ENCODE data around the gene TFF3. TPM values are rescaled to one million over a fixed set of nuclear protein-coding genes. Genes with fewer than 3 reads are reported as not detected.

Gene TFF3
- total RNA-seq, 2 donors from 2014 or later = 2,373 to 4,154 TPM

- no peak overlapping the region for H3K4me3 ChIP-seq
- H3K27ac ChIP-seq = peak overlapping the region; percentile 93
- peak; percentile 93 for DNase-seq
Measured at GRCh38 chr21:42316891-42317290, 1.7 kb upstream of the TFF3 start.

GRCh38 chr21:42314616-42315295 is 453 bp downstream of the TFF3 start:
- Histone ChIP-seq H3K27me3 (no peaks in the 10 kb centered on the region), H3K4me3 (peak overlapping the region; percentile 28), H3K36me3 (no peaks in the 10 kb centered on the region), H3K9me3 (no peaks in the 10 kb centered on the region), H3K9ac (ENCODE audit: low read depth in 2 of 2, low read length in 2 of 2) (peak overlapping the region; percentile 31 to 70), H3K4me1 (no peaks in the 10 kb centered on the region), H3K27ac (peak overlapping the region; percentile 93)
- no peak for TF ChIP-seq CTCF (IDR thresholded peaks at IDR 0.05)
- DNase-seq = peak; percentile 70
- intact Hi-C loops (cut with DNase I) = no loop called here

More at GRCh38 chr21:42316891-42317290, 1.7 kb upstream of the TFF3 start:
- peak overlapping the region in 1 of 2 donors; percentile 80 for H3K9ac ChIP-seq (ENCODE audit: low read depth in 2 of 2, low read length in 2 of 2)
- intact Hi-C loops (cut with DNase I) = no loop called here
- TF ChIP-seq CTCF (IDR thresholded peaks at IDR 0.05) = no peak
- no peaks in the 10 kb centered on the region for H3K36me3 ChIP-seq
- H3K4me1 ChIP-seq = no peaks in the 10 kb centered on the region
- no peaks in the 10 kb centered on the region for H3K27me3 ChIP-seq
- no peaks in the 10 kb centered on the region for H3K9me3 ChIP-seq

- intact Hi-C loops (cut with DNase I) = no loop called here
- peak overlapping the region; percentile 93 for H3K27ac ChIP-seq
- H3K36me3 ChIP-seq = no peaks in the 10 kb centered on the region
- H3K4me3 ChIP-seq = peak overlapping the region; percentile 28
- peak; percentile 87 for DNase-seq
- no peak for TF ChIP-seq CTCF (IDR thresholded peaks at IDR 0.05)
- H3K9ac ChIP-seq (ENCODE audit: low read depth in 2 of 2, low read length in 2 of 2) = peak overlapping the region; percentile 44 to 70
- no peaks in the 10 kb centered on the region for H3K4me1 ChIP-seq
- peaks cover 2% of the 10 kb centered on the region for H3K27me3 ChIP-seq
- H3K9me3 ChIP-seq = no peaks in the 10 kb centered on the region
Measured at GRCh38 chr21:42313501-42313969, 1.7 kb downstream of the TFF3 start.

DNA sequence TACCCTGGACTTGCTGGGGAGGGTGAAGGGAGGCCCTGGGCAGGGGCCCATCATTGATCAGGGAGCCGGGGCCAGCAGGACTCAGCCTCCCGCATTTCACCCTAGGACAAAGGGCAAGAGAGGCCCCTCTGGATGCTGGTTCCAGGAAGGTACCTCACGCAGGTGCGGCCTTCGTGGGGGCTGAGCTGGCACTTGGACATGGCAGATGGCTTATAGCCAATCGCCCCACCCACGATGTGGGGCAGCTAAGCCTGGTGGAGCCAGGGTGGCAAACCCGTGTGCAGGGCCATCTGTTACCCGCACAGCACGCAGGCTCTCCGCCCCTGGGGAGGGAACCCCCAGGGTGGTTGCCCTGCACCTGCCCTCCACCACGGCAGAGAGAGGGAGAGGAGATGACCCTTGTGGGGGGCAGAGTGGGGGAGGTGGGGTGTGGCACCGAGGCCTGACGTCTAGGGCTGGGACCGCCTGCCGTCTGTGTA is 2.5 kb downstream of the TFF3 start:
- peak overlapping the region; percentile 93 for H3K27ac ChIP-seq
- peak overlapping the region; percentile 28 for H3K4me3 ChIP-seq
- no peaks in the 10 kb centered on the region for H3K36me3 ChIP-seq

More for the DNA sequence above, 2.5 kb downstream of the TFF3 start:
- Histone ChIP-seq H3K27me3 (peaks cover 7% of the 10 kb centered on the region), H3K4me1 (no peaks in the 10 kb centered on the region), H3K9me3 (no peaks in the 10 kb centered on the region), H3K9ac (ENCODE audit: low read depth in 2 of 2, low read length in 2 of 2) (peak overlapping the region; percentile 13 to 70)
- TF ChIP-seq CTCF (IDR thresholded peaks at IDR 0.05) = no peak
- intact Hi-C loops (cut with DNase I) = no loop called here
- peak; percentile 62 for DNase-seq
